Thoracic aorta (tissue), 2 donors: ENCODE measurements around the gene CFAP100. TPM values are rescaled to one million over a fixed set of nuclear protein-coding genes. Genes with fewer than 3 reads are reported as not detected.

ENCODE experiments used
- ATAC-seq: fragments of 150-250 bp; one replicate; pipeline ENCODE4 v1.8.0; 2017; ENCODE audit warnings: low read depth; ENCODE audit not compliant: insufficient number of reproducible peaks, low FRiP score
- DNase-seq: peaks from one replicate; pipeline ENCODE4 v3.0.0-alpha.2; 2020; ENCODE audit warnings: low spot score
- H3K27ac ChIP-seq, 2 donors: fragments of 200-600 bp; sonication (generic); 1 replicate in 1 of 2; 2 replicates in 1 of 2; pipeline ENCODE4 v1.5.1; 2016; ENCODE audit warnings: mild to moderate bottlenecking in 2 of 2, moderate library complexity in 2 of 2
- H3K27me3 ChIP-seq: fragments of 200-600 bp; sonication (generic); replicated peaks from 2 replicates; pipeline ENCODE4 v1.6.0; 2016; ENCODE audit warnings: mild to moderate bottlenecking; ENCODE audit not compliant: insufficient read depth
- H3K36me3 ChIP-seq: fragments of 200-600 bp; sonication (generic); one replicate; pipeline ENCODE4 v1.5.1; 2016
- H3K4me1 ChIP-seq, 2 donors: fragments of 200-600 bp; sonication (generic); 1 replicate in 1 of 2; 2 replicates in 1 of 2; pipeline versions ENCODE4 v1.5.1 to v1.6.0; 2016; ENCODE audit warnings: low read depth in 2 of 2, mild to moderate bottlenecking in 1 of 2; ENCODE audit not compliant: control insufficient read depth in 1 of 2
- H3K4me3 ChIP-seq: fragments of 200-600 bp; sonication (generic); 2 replicates; pipeline ENCODE4 v1.5.1; 2016; ENCODE audit warnings: mild to moderate bottlenecking
- H3K9me3 ChIP-seq: fragments of 200-600 bp; sonication (generic); 2 replicates; pipeline ENCODE4 v1.5.1; 2016
- CTCF ChIP-seq: fragments of 200-600 bp; sonication (generic); IDR thresholded peaks from one replicate; pipeline ENCODE4 v1.5.1; 2019; ENCODE audit warnings: antibody characterized with exemption
- total RNA-seq, 2 donors: library from RNA; depleted of rRNA; stranded (reverse); fragments of >200 nt; gene quantifications; one replicate each; pipeline versions ENCODE4 v1.1.0 to v1.2.3, GENCODE V29; 2016

The CFAP100 gene
- total RNA-seq, 2 donors from 2014 or later = not detected

GRCh38 chr3:126473292-126474168 is 78.8 kb downstream of the CFAP100 start:
- H3K4me1 ChIP-seq = peaks cover 35 to 42% of the 10 kb centered on the region in 2 donors
- H3K27me3 ChIP-seq = no peaks in the 10 kb centered on the region
- peak overlapping the region; percentile 26 to 54 for H3K27ac ChIP-seq
- TF ChIP-seq CTCF = no peak
- H3K9me3 ChIP-seq = no peaks in the 10 kb centered on the region
- ATAC-seq (no peak), DNase-seq (no peak)
- H3K4me3 ChIP-seq = peak overlapping the region; percentile 87
- peaks cover 22% of the 10 kb centered on the region for H3K36me3 ChIP-seq

GRCh38 chr3:126474498-126475412 is 80.0 kb downstream of the CFAP100 start:
- ATAC-seq (no peak), DNase-seq (no peak)
- peak overlapping the region; percentile 85 for H3K27ac ChIP-seq
- H3K9me3 ChIP-seq = no peaks in the 10 kb centered on the region
- TF ChIP-seq CTCF = no peak
- H3K4me3 ChIP-seq = peak overlapping the region; percentile 87
- H3K36me3 ChIP-seq = peaks cover 10% of the 10 kb centered on the region
- peaks cover 35 to 42% of the 10 kb centered on the region in 2 donors for H3K4me1 ChIP-seq
- H3K27me3 ChIP-seq = no peaks in the 10 kb centered on the region

GRCh38 chr3:126475413-126476114 is 80.9 kb downstream of the CFAP100 start, which contains the start of gene ZXDC:
Gene ZXDC, minus strand, starts transcription at chr3:126475891. Its CDS starts 26 bp downstream, at chr3:126475865.
- H3K9me3 ChIP-seq = no peaks in the 10 kb centered on the region
- H3K4me3 ChIP-seq = peak within 1 kb of the TSS; percentile 87
- peaks cover 2% of the 10 kb centered on the region for H3K36me3 ChIP-seq
- DNase-seq (peak; percentile 55), ATAC-seq (peak; percentile 42)
- H3K4me1 ChIP-seq = peaks cover 35 to 43% of the 10 kb centered on the region in 2 donors
- no peaks in the 10 kb centered on the region for H3K27me3 ChIP-seq
- peak; percentile 19 for TF ChIP-seq CTCF
- H3K27ac ChIP-seq = peak within 1 kb of the TSS; percentile 86 to 96

- Histone ChIP-seq H3K27me3 (no peaks in the 10 kb centered on the region), H3K4me3 (peak overlapping the region; percentile 87), H3K27ac (peak overlapping the region; percentile 86 to 96), H3K9me3 (no peaks in the 10 kb centered on the region), H3K36me3 (no peaks in the 10 kb centered on the region), H3K4me1 (peaks cover 35 to 47% of the 10 kb centered on the region in 2 donors)
- no peak for TF ChIP-seq CTCF
- no peak for ATAC-seq
- DNase-seq = no peak
These were observed 81.7 kb downstream of the CFAP100 start for GRCh38 chr3:126476166-126477060.
